Lung (tissue), 12 donors: ENCODE measurements around the gene PRKAR2A. TPM values are rescaled to one million over a fixed set of nuclear protein-coding genes. Genes with fewer than 3 reads are reported as not detected.
A peak's percentile ranks its signal among the peaks of the same experiment; 100 is the strongest.

ENCODE experiments used
- ATAC-seq: fragments of 200-7000 bp; cut with Tn5 transposase; one replicate; pipeline ENCODE4 v1.9.1; 2020; ENCODE audit warnings: moderate number of reproducible peaks; ENCODE audit not compliant: insufficient read depth, low FRiP score
- DNase-seq, 3 donors: peaks; one replicate each; pipeline ENCODE4 v3.0.0-alpha.2; 2013 to 2017
- H3K27ac ChIP-seq, 2 donors: one replicate each; pipeline ENCODE4 v1.5.1; 2013; ENCODE audit warnings: mild to moderate bottlenecking in 2 of 2, moderate library complexity in 2 of 2, control low read depth in 1 of 2, inconsistent platforms in 1 of 2, low read depth in 1 of 2, low read length in 1 of 2
- H3K27me3 ChIP-seq, 3 donors: one replicate each; pipeline ENCODE4 v1.5.1; 2013; ENCODE audit warnings: low read length in 2 of 3; ENCODE audit not compliant: control insufficient read depth in 3 of 3, insufficient read depth in 3 of 3
- H3K36me3 ChIP-seq, 4 donors: one replicate each; pipeline ENCODE4 v1.5.1; 2013; ENCODE audit warnings: low read length in 4 of 4, mild to moderate bottlenecking in 1 of 4, moderate library complexity in 1 of 4; ENCODE audit not compliant: control insufficient read depth in 4 of 4, insufficient read depth in 4 of 4
- H3K4me1 ChIP-seq, 5 donors: one replicate each; pipeline ENCODE4 v1.5.1; 2013; ENCODE audit warnings: low read length in 5 of 5, mild to moderate bottlenecking in 2 of 5, moderate library complexity in 1 of 5; ENCODE audit not compliant: control insufficient read depth in 5 of 5, insufficient read depth in 5 of 5
- H3K4me3 ChIP-seq: one replicate; pipeline ENCODE4 v1.5.1; 2013; ENCODE audit warnings: mild to moderate bottlenecking, control low read depth, moderate library complexity
- H3K9ac ChIP-seq, 2 donors: one replicate each; pipeline ENCODE4 v1.5.1; 2013; ENCODE audit warnings: low read length in 2 of 2, control low read depth in 1 of 2; ENCODE audit not compliant: insufficient read depth in 1 of 2
- H3K9me3 ChIP-seq, 4 donors: one replicate each; pipeline ENCODE4 v1.5.1; 2013; ENCODE audit warnings: low read length in 3 of 4, mild to moderate bottlenecking in 1 of 4, moderate library complexity in 1 of 4; ENCODE audit not compliant: control insufficient read depth in 4 of 4, insufficient read depth in 3 of 4
- CTCF ChIP-seq: IDR thresholded peaks from 2 replicates; pipeline ENCODE4 v1.5.1; 2012; ENCODE audit warnings: mild to moderate bottlenecking; ENCODE audit errors: control extremely low read depth, extremely low read depth
- WGBS, 2 donors: extraction: QIAGEN DNeasy Blood & Tissue Kit; methylation state at CpG; one replicate each; pipeline ENCODE4 v1.1.7; 2013; 5-methylcytosine and 5-hydroxymethylcytosine counted together
- polyA plus RNA-seq, 2 donors: library from polyadenylated mRNA; stranded (reverse); fragments of 200-250 nt; gene quantifications; one replicate each; pipeline ENCODE4 v1.2.1, GENCODE V29; 2013
- total RNA-seq, 2 donors: library from RNA; depleted of rRNA in 1 of 2; stranded (reverse); fragments of >200 nt in 1 of 2; gene quantifications; one replicate each; pipeline ENCODE4 v1.2.1, GENCODE V29; 2014 to 2021
- donor health status: control.
- donor health status: control.
- donor health status: Bipolar disorder and iron deficiency.
- donor health status: healthy.
- donor health status: DM: yes; HTN: yes; CAD: no.

The PRKAR2A gene
- total and polyA plus RNA-seq, 4 donors = 10.3 to 72.8 (median 20.4) TPM

GRCh38 chr3:48848816-48849515 lies 1.3 kb upstream of the PRKAR2A start:
- no peaks in the 10 kb centered on the region for H3K9me3 ChIP-seq
- H3K4me3 ChIP-seq = no peak overlapping the region
- DNase-seq (no peak), ATAC-seq (no peak)
- WGBS, 2 donors = 97 to 98% methylated on average over 8 of the region's 8 CpGs
- no peak overlapping the region for H3K27ac ChIP-seq
- H3K27me3 ChIP-seq = no peaks in the 10 kb centered on the region
- TF ChIP-seq CTCF = no peak
- H3K36me3 ChIP-seq = no peaks in the 10 kb centered on the region
- H3K9ac ChIP-seq = no peak overlapping the region
- H3K4me1 ChIP-seq = peaks cover 0 to 16% (median 5%) of the 10 kb centered on the region in 5 donors

GRCh38 chr3:48847053-48847503 lies 596 bp downstream of the PRKAR2A start:
- peak; percentile 76 to 79 (median 78) for DNase-seq
- Histone ChIP-seq H3K9me3 (no peaks in the 10 kb centered on the region), H3K4me3 (peak overlapping the region; percentile 88), H3K27me3 (no peaks in the 10 kb centered on the region), H3K4me1 (peaks cover 0 to 16% (median 5%) of the 10 kb centered on the region in 5 donors), H3K9ac (peak overlapping the region in 1 of 2 donors; percentile 87), H3K36me3 (no peaks in the 10 kb centered on the region), H3K27ac (peak overlapping the region; percentile 91 to 96)
- ATAC-seq = peak; percentile 71
- no peak for TF ChIP-seq CTCF
- 0% methylated on average over 42 of the region's 42 CpGs for WGBS, 2 donors

GRCh38 chr3:48845170-48845569 lies 2.5 kb downstream of the PRKAR2A start:
- Histone ChIP-seq H3K9me3 (no peaks in the 10 kb centered on the region), H3K27ac (no peak overlapping the region), H3K4me3 (no peak overlapping the region), H3K9ac (no peak overlapping the region), H3K4me1 (peaks cover 0 to 16% (median 5%) of the 10 kb centered on the region in 5 donors), H3K36me3 (no peaks in the 10 kb centered on the region), H3K27me3 (no peaks in the 10 kb centered on the region)
- no peak for ATAC-seq
- TF ChIP-seq CTCF = no peak
- DNase-seq = peak in 2 of 3 donors; percentile 8 to 29
- 53 to 73% methylated on average over 2 of the region's 2 CpGs for WGBS, 2 donors
